CD14-positive monocyte (primary cell): Measurements from ENCODE around the gene NPL. TPM values are rescaled to one million over a fixed set of nuclear protein-coding genes. Genes with fewer than 3 reads are reported as not detected.

Experiments
- DNase-seq, 3 donors: peaks; one replicate each; pipeline ENCODE4 v3.0.0-alpha.2; 2011 to 2022
- H2AFZ ChIP-seq: 2 replicates; pipeline ENCODE4 v1.6.0; 2012; ENCODE audit warnings: mild to moderate bottlenecking, low read depth, low read length, inconsistent platforms; ENCODE audit not compliant: insufficient read depth, poor library complexity, severe bottlenecking
- H3K27ac ChIP-seq, 2 donors: 1 replicate in 1 of 2; 2 replicates in 1 of 2; pipeline ENCODE4 v1.5.1; 2012 to 2013; ENCODE audit warnings: low read length in 2 of 2, control low read depth in 1 of 2, inconsistent platforms in 1 of 2, low read depth in 1 of 2, mild to moderate bottlenecking in 1 of 2
- H3K27me3 ChIP-seq, 2 donors: one replicate each; pipeline versions ENCODE4 v1.6.0 to v1.6.1; 2011 to 2013; ENCODE audit warnings: low read length in 2 of 2; ENCODE audit not compliant: control insufficient read depth in 2 of 2, insufficient read depth in 2 of 2
- H3K36me3 ChIP-seq, 2 donors: replicated peaks in 1 of 2; 1 replicate in 1 of 2; 2 replicates in 1 of 2; pipeline versions ENCODE4 v1.5.1 to v1.6.1; 2012 to 2013; ENCODE audit warnings: low read length in 2 of 2, control low read depth in 1 of 2, inconsistent platforms in 1 of 2, mild to moderate bottlenecking in 1 of 2; ENCODE audit not compliant: insufficient read depth in 2 of 2, control insufficient read depth in 1 of 2
- H3K4me1 ChIP-seq, 2 donors: 1 replicate in 1 of 2; 2 replicates in 1 of 2; pipeline versions ENCODE4 v1.5.1 to v1.6.1; 2012 to 2013; ENCODE audit warnings: low read length in 2 of 2, control low read depth in 1 of 2, inconsistent platforms in 1 of 2, mild to moderate bottlenecking in 1 of 2, moderate library complexity in 1 of 2; ENCODE audit not compliant: insufficient read depth in 2 of 2, control insufficient read depth in 1 of 2
- H3K4me2 ChIP-seq: replicated peaks from 2 replicates; pipeline ENCODE3; 2012; ENCODE audit warnings: low read length, moderate library complexity, mild to moderate bottlenecking; ENCODE audit not compliant: poor library complexity, severe bottlenecking; ENCODE audit errors: extremely low read depth
- H3K4me3 ChIP-seq, 3 experiments: fragments of 200-600 bp in 1 of 3; sonication (generic) in 1 of 3; replicated peaks in 1 of 3; 1 replicate in 2 of 3; 2 replicates in 1 of 3; pipeline ENCODE4 v1.5.1; 2011 to 2013; ENCODE audit warnings: low read length in 3 of 3, mild to moderate bottlenecking in 3 of 3, control low read depth in 2 of 3, low read depth in 2 of 3, inconsistent platforms in 1 of 3, moderate library complexity in 1 of 3
- H3K79me2 ChIP-seq: 2 replicates; pipeline ENCODE4 v1.6.0; 2012; ENCODE audit warnings: mild to moderate bottlenecking, control low read depth, inconsistent platforms, low read length, moderate library complexity; ENCODE audit not compliant: insufficient read depth
- H3K9ac ChIP-seq: 2 replicates; pipeline ENCODE4 v1.6.0; 2017; ENCODE audit warnings: low read length, mild to moderate bottlenecking; ENCODE audit not compliant: insufficient read depth, poor library complexity, severe bottlenecking
- H3K9me3 ChIP-seq, 2 donors: replicated peaks in 1 of 2; 1 replicate in 1 of 2; 2 replicates in 1 of 2; pipeline versions ENCODE4 v1.5.1 to v1.6.1; 2012 to 2013; ENCODE audit warnings: low read length in 2 of 2, control low read depth in 1 of 2; ENCODE audit not compliant: control insufficient read depth in 1 of 2, insufficient read depth in 1 of 2
- H4K20me1 ChIP-seq: 2 replicates; pipeline ENCODE4 v1.6.0; 2012; ENCODE audit warnings: mild to moderate bottlenecking, low read length, control low read depth, moderate library complexity; ENCODE audit not compliant: insufficient read depth
- H3K27ac Mint-ChIP-seq, 7 donors: one replicate each; pipeline ENCODE4 v1.8.0; 2020; ENCODE audit warnings: mild to moderate bottlenecking in 7 of 7, mixed read lengths in 7 of 7, moderate library complexity in 6 of 7, inconsistent platforms in 2 of 7
- H3K27me3 Mint-ChIP-seq, 3 donors: one replicate each; pipeline ENCODE4 v1.8.0; 2021 to 2022; ENCODE audit warnings: low read depth in 3 of 3, mild to moderate bottlenecking in 3 of 3, mixed read lengths in 3 of 3, moderate library complexity in 3 of 3, inconsistent platforms in 1 of 3
- H3K36me3 Mint-ChIP-seq, 2 donors: one replicate each; pipeline ENCODE4 v1.8.0; 2020; ENCODE audit warnings: mixed read lengths in 2 of 2, inconsistent platforms in 1 of 2, mild to moderate bottlenecking in 1 of 2
- H3K4me1 Mint-ChIP-seq: one replicate; pipeline ENCODE4 v1.8.0; 2020; ENCODE audit warnings: mild to moderate bottlenecking, mixed read lengths
- H3K4me3 Mint-ChIP-seq, 2 donors: one replicate each; pipeline ENCODE4 v1.8.0; 2020; ENCODE audit warnings: mild to moderate bottlenecking in 2 of 2, mixed read lengths in 2 of 2, moderate library complexity in 1 of 2
- H3K9me3 Mint-ChIP-seq, 7 donors: one replicate each; pipeline ENCODE4 v1.8.0; 2020 to 2022; ENCODE audit warnings: mixed read lengths in 7 of 7, mild to moderate bottlenecking in 6 of 7, moderate library complexity in 6 of 7, inconsistent platforms in 2 of 7
- whole genome bisulfite sequencing: methylation state at CpG from one replicate; pipeline ENCODE4 v1.1.5; 2013; ENCODE audit warnings: missing lambda C conversion rate; ENCODE audit not compliant: insufficient coverage; 5-methylcytosine and 5-hydroxymethylcytosine counted together
- intact Hi-C, 2 donors: fragments of 100-400 bp; cut with micrococcal nuclease; formaldehyde crosslinking; loops; one replicate each; pipeline versions ENCODE4 v1.15.0 to v1.15.1; 2023
- polyA plus RNA-seq, 3 donors: library from polyadenylated mRNA; depleted of rRNA in 1 of 3; unstranded in 2 of 3; stranded (reverse) in 1 of 3; fragments of 300-500 nt in 2 of 3; fragments of >200 nt in 1 of 3; fragmentation: Illumina TruSeq in 2 of 3; gene quantifications; 1 replicate in 2 of 3; 2 replicates in 1 of 3; pipeline ENCODE4 v1.2.3, GENCODE V29; 2012 to 2021
- TF ChIP-seq, protein P1 (sequence below): fragments of 200-600 bp; IDR thresholded peaks from one replicate; pipeline ENCODE4 v1.8.0; 2022; ENCODE audit warnings: antibody characterized with exemption, mild to moderate bottlenecking

Gene NPL
- polyA plus RNA-seq, 3 donors, result 56.6 to 127 (median 127) TPM

DNA sequence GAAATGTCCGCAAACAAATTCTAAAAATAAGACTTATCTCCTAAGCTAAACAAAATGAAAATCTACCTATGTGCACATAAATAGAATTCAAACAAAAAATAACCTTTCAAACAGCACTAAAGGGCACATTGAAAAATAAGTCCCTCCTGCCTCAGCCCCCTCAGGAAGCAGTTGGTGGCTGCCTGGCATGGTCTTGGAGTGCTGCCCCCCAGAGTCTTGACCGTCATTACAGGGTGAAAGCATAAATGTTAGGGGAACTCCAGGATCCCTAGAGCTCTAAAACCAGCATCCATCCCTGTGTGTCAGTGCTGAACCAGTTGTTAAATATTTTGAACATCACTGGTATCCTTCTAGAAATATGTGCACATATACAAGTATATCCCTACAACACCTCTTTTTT, 6.5 kb upstream of the NPL start:
- H3K27me3 ChIP-seq, result peaks cover 0 to 2% of the 10 kb centered on the region in 2 donors
- 100% methylated on average over 2 of the region's 2 CpGs for WGBS
- intact Hi-C loops, result loop anchor here (5.0 to 10.0 kb wide), 4 partner anchors 181 to 698 kb away; partner anchors contain the start of genes GLUL (in 1 of the 2) and RGS16 (in 1 of the 2)
- H3K4me3 ChIP-seq, result no peak overlapping the region
- TF ChIP-seq, protein P1, sequence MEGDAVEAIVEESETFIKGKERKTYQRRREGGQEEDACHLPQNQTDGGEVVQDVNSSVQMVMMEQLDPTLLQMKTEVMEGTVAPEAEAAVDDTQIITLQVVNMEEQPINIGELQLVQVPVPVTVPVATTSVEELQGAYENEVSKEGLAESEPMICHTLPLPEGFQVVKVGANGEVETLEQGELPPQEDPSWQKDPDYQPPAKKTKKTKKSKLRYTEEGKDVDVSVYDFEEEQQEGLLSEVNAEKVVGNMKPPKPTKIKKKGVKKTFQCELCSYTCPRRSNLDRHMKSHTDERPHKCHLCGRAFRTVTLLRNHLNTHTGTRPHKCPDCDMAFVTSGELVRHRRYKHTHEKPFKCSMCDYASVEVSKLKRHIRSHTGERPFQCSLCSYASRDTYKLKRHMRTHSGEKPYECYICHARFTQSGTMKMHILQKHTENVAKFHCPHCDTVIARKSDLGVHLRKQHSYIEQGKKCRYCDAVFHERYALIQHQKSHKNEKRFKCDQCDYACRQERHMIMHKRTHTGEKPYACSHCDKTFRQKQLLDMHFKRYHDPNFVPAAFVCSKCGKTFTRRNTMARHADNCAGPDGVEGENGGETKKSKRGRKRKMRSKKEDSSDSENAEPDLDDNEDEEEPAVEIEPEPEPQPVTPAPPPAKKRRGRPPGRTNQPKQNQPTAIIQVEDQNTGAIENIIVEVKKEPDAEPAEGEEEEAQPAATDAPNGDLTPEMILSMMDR, result no peak
- no peaks in the 10 kb centered on the region for H3K9me3 ChIP-seq
- no peaks in the 10 kb centered on the region for H3K4me1 ChIP-seq
- DNase-seq, result no peak
- no peak overlapping the region for H3K27ac ChIP-seq
- Mint-ChIP-seq H3K4me1 (peaks cover 17% of the 10 kb centered on the region), H3K9me3 (no peaks in the 10 kb centered on the region), H3K4me3 (no peak overlapping the region), H3K36me3 (peaks cover 0 to 2% of the 10 kb centered on the region in 2 donors), H3K27ac (no peak overlapping the region), H3K27me3 (peaks cover 6 to 12% (median 6%) of the 10 kb centered on the region in 3 donors)
- H2AFZ ChIP-seq, result no peak overlapping the region
- H3K4me2 ChIP-seq, result no peak overlapping the region
- H3K9ac ChIP-seq, result no peak overlapping the region
- no peaks in the 10 kb centered on the region for H3K79me2 ChIP-seq
- no peaks in the 10 kb centered on the region for H4K20me1 ChIP-seq
- no peaks in the 10 kb centered on the region for H3K36me3 ChIP-seq

DNA sequence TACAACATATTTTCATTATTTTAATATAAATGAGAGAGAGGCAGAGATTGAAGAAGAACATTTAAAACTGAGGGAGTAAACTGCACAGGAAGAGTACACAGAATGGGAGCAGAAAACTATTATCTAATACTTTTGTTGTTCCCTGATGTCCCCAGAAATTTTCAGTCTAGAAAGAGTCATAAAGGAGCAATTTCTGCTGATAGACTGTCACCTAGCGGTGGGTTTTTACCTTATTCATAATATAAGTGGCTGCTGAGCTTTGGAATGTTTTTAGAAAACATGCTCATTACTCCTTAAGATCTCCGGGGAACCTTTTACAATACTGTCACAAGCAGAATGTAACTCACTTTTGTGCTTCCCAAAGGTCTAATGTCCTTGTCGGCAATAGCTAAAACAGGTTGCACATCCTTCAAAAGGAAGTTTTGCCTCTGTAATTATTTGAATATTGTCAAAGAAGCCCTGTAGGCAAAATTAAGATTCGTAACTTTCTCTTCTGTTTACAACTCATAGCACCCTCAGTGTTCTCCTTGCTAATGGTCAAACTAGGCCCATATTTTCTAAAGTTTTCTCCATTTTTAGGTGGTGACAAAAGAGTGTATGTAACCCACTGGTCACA, 4.9 kb upstream of the NPL start:
- H2AFZ ChIP-seq, result no peak overlapping the region
- Mint-ChIP-seq H3K4me3 (no peak overlapping the region), H3K36me3 (peaks cover 0 to 3% of the 10 kb centered on the region in 2 donors), H3K4me1 (peaks cover 26% of the 10 kb centered on the region), H3K27ac (no peak overlapping the region), H3K27me3 (peaks cover 14 to 22% (median 16%) of the 10 kb centered on the region in 3 donors), H3K9me3 (no peaks in the 10 kb centered on the region)
- H3K36me3 ChIP-seq, result no peaks in the 10 kb centered on the region
- H3K9ac ChIP-seq, result no peak overlapping the region
- peak; percentile 14 to 61 (median 27) for DNase-seq
- TF ChIP-seq, protein P1, result peak; percentile 76
- H3K9me3 ChIP-seq, result no peaks in the 10 kb centered on the region
- H3K79me2 ChIP-seq, result peaks cover under 1% of the 10 kb centered on the region
- H4K20me1 ChIP-seq, result no peaks in the 10 kb centered on the region
- no peak overlapping the region for H3K27ac ChIP-seq
- no peak overlapping the region for H3K4me2 ChIP-seq
- peaks cover 3 to 11% of the 10 kb centered on the region in 2 donors for H3K27me3 ChIP-seq
- H3K4me3 ChIP-seq, result no peak overlapping the region
- WGBS, result no CpG with 5 or more reads among the region's 4 CpGs
- peaks cover 7 to 11% of the 10 kb centered on the region in 2 donors for H3K4me1 ChIP-seq
- intact Hi-C loops, result loop anchor here (5.0 to 10.0 kb wide), 4 partner anchors 182 to 700 kb away; partner anchors contain the start of genes RGS16 (in 2 of the 2) and GLUL (in 1 of the 2)
